Endodermal cell (in vitro differentiated cells): Measurements from ENCODE around the gene MBD5. TPM values are rescaled to one million over a fixed set of nuclear protein-coding genes. Genes with fewer than 3 reads are reported as not detected.

Experiments used
- DNase-seq: peaks from one replicate; pipeline ENCODE4 v3.0.0-alpha.2; 2017
- H3K27ac ChIP-seq: 2 replicates; pipeline ENCODE4 v1.5.1; 2013; ENCODE audit warnings: mild to moderate bottlenecking, low read depth, low read length, moderate library complexity
- H3K27me3 ChIP-seq: 2 replicates; pipeline ENCODE4 v1.6.1; 2013; ENCODE audit warnings: mild to moderate bottlenecking, low read length, moderate library complexity; ENCODE audit not compliant: insufficient read depth, control insufficient read depth, poor library complexity, severe bottlenecking
- H3K36me3 ChIP-seq: 2 replicates; pipeline ENCODE4 v1.7.0; 2013; ENCODE audit warnings: mild to moderate bottlenecking, low read length, moderate library complexity; ENCODE audit not compliant: control insufficient read depth, insufficient read depth
- H3K4me1 ChIP-seq: one replicate; pipeline ENCODE4 v1.7.0; 2013; ENCODE audit warnings: low read length; ENCODE audit not compliant: control insufficient read depth, insufficient read depth
- H3K4me3 ChIP-seq: 2 replicates; pipeline ENCODE4 v1.5.1; 2013; ENCODE audit warnings: mild to moderate bottlenecking, low read length, moderate library complexity
- H3K9ac ChIP-seq: 2 replicates; pipeline ENCODE4 v1.6.1; 2013; ENCODE audit warnings: mild to moderate bottlenecking, low read length, moderate library complexity; ENCODE audit not compliant: poor library complexity, severe bottlenecking; ENCODE audit errors: extremely low read depth
- H3K9me3 ChIP-seq: 2 replicates; pipeline ENCODE4 v1.6.1; 2013; ENCODE audit warnings: mild to moderate bottlenecking, low read length, moderate library complexity; ENCODE audit not compliant: control insufficient read depth
- H3K27ac Mint-ChIP-seq: 2 replicates; pipeline ENCODE4 v1.8.0; 2020; ENCODE audit warnings: mixed read lengths
- H3K27me3 Mint-ChIP-seq: 2 replicates; pipeline ENCODE4 v1.8.0; 2021; ENCODE audit warnings: mild to moderate bottlenecking, mixed read lengths; ENCODE audit not compliant: insufficient read depth
- H3K36me3 Mint-ChIP-seq: 2 replicates; pipeline ENCODE4 v1.8.0; 2020; ENCODE audit warnings: low read depth, mixed read lengths
- H3K4me1 Mint-ChIP-seq: 2 replicates; pipeline ENCODE4 v1.8.0; 2020; ENCODE audit warnings: mixed read lengths
- H3K4me3 Mint-ChIP-seq: 2 replicates; pipeline ENCODE4 v1.8.0; 2020; ENCODE audit warnings: mild to moderate bottlenecking, moderate library complexity, mixed read lengths
- H3K9me3 Mint-ChIP-seq: 2 replicates; pipeline ENCODE4 v1.8.0; 2020; ENCODE audit warnings: mild to moderate bottlenecking, mixed read lengths
- WGBS, 2 experiments: methylation state at CpG; one replicate each; pipeline versions ENCODE4 v1.1.5 to v1.1.7; 2013; ENCODE audit warnings: missing lambda C conversion rate in 2 of 2, mixed read lengths in 1 of 2; ENCODE audit not compliant: insufficient coverage in 1 of 2, insufficient read length in 1 of 2; 5-methylcytosine and 5-hydroxymethylcytosine counted together
- total RNA-seq, 2 donors: library from RNA; stranded (reverse); fragmentation: NEBNext Ultra II Directional in 1 of 2; extraction: Animal tissue kit (Norgen Biotek cat#: 25700) in 1 of 2; gene quantifications; 2 replicates in 1 of 2; 3 replicates in 1 of 2; pipeline ENCODE4 v1.2.1, GENCODE V29; 2021
- TF ChIP-seq, protein P1 (sequence below): fragments of 200-600 bp; sonication (generic); conservative IDR thresholded peaks from 2 replicates; pipeline ENCODE4 v1.5.0; 2021; ENCODE audit warnings: antibody characterized with exemption, mild to moderate bottlenecking

Gene MBD5
- total RNA-seq, 2 donors from 2014 or later: 49.1 to 55.7 TPM

DNA sequence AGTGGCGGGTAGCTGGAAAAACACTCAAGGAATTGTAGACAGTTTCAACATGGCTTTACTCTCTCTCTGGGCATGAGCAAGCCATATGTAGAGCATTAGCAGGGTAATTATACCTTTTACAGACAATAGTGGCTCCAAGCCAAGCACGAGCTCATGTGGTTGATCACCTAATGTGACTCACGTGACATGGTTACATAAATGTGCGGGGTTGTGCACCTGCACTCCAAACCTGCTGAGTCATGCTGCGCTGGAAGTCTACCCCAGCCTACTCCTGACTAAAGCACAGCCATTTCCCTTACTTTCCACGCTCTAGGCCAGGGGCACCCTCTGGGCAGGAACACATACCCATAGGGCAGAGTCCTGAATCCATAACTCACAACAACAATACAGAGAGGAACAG lies 232.8 kb downstream of the MBD5 start:
- no peaks in the 10 kb centered on the region for H3K27me3 ChIP-seq
- Mint-ChIP-seq H3K9me3 (peaks cover 37% of the 10 kb centered on the region), H3K4me1 (no peaks in the 10 kb centered on the region), H3K27me3 (no peaks in the 10 kb centered on the region), H3K36me3 (peaks cover 66% of the 10 kb centered on the region), H3K27ac (no peak overlapping the region), H3K4me3 (no peak overlapping the region)
- H3K4me3 ChIP-seq: no peak overlapping the region
- peaks cover 11% of the 10 kb centered on the region for H3K36me3 ChIP-seq
- H3K9ac ChIP-seq: no peak overlapping the region
- H3K9me3 ChIP-seq: peaks cover 25% of the 10 kb centered on the region
- no peak for DNase-seq
- no peak overlapping the region for H3K27ac ChIP-seq
- TF ChIP-seq, protein P1, sequence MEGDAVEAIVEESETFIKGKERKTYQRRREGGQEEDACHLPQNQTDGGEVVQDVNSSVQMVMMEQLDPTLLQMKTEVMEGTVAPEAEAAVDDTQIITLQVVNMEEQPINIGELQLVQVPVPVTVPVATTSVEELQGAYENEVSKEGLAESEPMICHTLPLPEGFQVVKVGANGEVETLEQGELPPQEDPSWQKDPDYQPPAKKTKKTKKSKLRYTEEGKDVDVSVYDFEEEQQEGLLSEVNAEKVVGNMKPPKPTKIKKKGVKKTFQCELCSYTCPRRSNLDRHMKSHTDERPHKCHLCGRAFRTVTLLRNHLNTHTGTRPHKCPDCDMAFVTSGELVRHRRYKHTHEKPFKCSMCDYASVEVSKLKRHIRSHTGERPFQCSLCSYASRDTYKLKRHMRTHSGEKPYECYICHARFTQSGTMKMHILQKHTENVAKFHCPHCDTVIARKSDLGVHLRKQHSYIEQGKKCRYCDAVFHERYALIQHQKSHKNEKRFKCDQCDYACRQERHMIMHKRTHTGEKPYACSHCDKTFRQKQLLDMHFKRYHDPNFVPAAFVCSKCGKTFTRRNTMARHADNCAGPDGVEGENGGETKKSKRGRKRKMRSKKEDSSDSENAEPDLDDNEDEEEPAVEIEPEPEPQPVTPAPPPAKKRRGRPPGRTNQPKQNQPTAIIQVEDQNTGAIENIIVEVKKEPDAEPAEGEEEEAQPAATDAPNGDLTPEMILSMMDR: no peak
- H3K4me1 ChIP-seq: no peaks in the 10 kb centered on the region
- 93 to 95% methylated on average over 3 to 6 of the region's 6 CpGs for WGBS, 2 experiments

- Mint-ChIP-seq H3K9me3 (peaks cover 55% of the 10 kb centered on the region), H3K4me3 (no peak overlapping the region), H3K27ac (no peak overlapping the region), H3K36me3 (peaks cover 84% of the 10 kb centered on the region), H3K4me1 (no peaks in the 10 kb centered on the region), H3K27me3 (no peaks in the 10 kb centered on the region)
- Histone ChIP-seq H3K36me3 (peaks cover 18% of the 10 kb centered on the region), H3K4me3 (no peak overlapping the region), H3K27ac (no peak overlapping the region), H3K4me1 (no peaks in the 10 kb centered on the region), H3K9me3 (peaks cover 40% of the 10 kb centered on the region), H3K27me3 (no peaks in the 10 kb centered on the region), H3K9ac (no peak overlapping the region)
- TF ChIP-seq, protein P1: no peak
- 95 to 98% methylated on average over 6 to 8 of the region's 8 CpGs for WGBS, 2 experiments
- DNase-seq: no peak
These were observed 235.0 kb downstream of the MBD5 start for GRCh38 chr2:148255929-148256328.

DNA sequence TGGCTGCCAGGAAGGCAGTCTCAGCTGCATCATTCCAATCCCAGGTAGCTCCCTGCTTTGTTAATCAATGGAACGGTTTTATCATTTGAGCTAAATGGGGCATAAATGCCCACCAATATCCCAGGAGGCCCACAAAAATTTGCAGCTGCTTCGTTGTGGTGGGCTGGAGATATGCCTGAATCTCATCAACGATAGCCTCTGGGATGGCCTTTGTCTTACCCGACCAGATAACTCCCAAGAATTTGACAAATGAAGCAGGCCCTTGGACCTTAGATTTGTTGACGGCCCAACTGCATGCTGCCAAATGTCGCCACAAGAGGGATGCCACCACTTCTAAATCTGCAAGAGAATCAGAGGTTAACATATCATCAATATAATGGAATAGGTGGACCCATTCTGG lies 236.4 kb downstream of the MBD5 start:
- peaks cover 51% of the 10 kb centered on the region for H3K9me3 Mint-ChIP-seq
- TF ChIP-seq, protein P1: peak; percentile 22
- H3K27me3 Mint-ChIP-seq: no peaks in the 10 kb centered on the region
- Histone ChIP-seq H3K9me3 (peaks cover 36% of the 10 kb centered on the region), H3K4me3 (no peak overlapping the region), H3K4me1 (no peaks in the 10 kb centered on the region), H3K27me3 (no peaks in the 10 kb centered on the region), H3K9ac (no peak overlapping the region), H3K36me3 (peaks cover 18% of the 10 kb centered on the region), H3K27ac (no peak overlapping the region)
- H3K4me1 Mint-ChIP-seq: no peaks in the 10 kb centered on the region
- H3K36me3 Mint-ChIP-seq: peaks cover 77% of the 10 kb centered on the region
- H3K4me3 Mint-ChIP-seq: no peak overlapping the region
- H3K27ac Mint-ChIP-seq: no peak overlapping the region
- 91 to 94% methylated on average over 6 of the region's 6 CpGs for WGBS, 2 experiments
- DNase-seq: no peak
